HG02981 (cell line): Measurements from ENCODE around the gene MZT2A.
A peak's percentile ranks its signal among the peaks of the same experiment; 100 is the strongest.
"Not testable (repeated sequence)": the region's sequence is repeated elsewhere in the genome, so short reads cannot be mapped to it uniquely, and the experiment has no call there.

Source experiments
- ATAC-seq: cut with Tn5 transposase; IDR thresholded peaks from one replicate; pipeline ENCODE4 v1.9.1; 2021; ENCODE audit warnings: mild to moderate bottlenecking, moderate library complexity; ENCODE audit not compliant: unreplicated experiment

MZT2A gene

DNA sequence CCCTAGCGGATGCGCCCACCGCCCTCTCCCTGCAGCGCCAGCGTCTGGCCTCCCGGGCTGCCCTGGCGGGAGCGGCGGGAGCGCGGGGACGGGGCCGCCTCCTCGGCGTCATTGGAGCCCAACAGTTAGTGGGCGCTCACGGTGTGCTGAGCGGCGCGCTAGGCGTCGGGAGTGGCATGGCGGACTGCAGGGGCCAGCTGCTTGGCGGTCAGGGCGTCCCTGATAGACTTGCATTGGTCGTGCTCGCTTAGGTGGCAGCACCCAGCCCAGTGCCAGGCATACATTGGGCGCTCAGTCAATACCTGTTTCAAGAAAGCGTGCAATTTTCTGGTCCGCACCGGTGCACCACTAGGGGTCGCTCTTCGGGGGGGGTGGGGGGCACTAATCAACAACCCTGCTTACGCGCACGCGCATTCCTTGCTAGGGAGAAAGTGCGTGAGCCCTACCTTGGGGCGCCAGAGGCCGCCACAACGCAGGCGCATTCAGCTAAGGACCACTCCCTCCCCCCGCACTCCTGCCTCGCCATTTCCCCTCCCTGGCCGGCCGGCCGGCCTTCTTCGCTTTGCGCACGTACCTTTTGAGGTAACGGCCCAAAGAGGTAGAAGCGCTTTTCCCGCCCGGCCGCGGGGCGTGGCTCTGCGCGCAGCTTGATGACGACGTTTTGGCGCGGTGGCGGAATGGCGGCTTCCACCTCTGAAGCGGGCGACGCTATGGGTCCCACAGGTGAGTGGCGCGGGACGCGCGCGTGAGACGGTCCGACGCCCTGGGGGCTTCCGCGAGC lies 411 bp upstream of the MZT2A start:
- peak; percentile 70 for ATAC-seq

GRCh38 chr2:131491469-131491836 lies 744 bp downstream of the MZT2A start:
- not testable (repeated sequence) for ATAC-seq

GRCh38 chr2:131490616-131491468 lies 1.4 kb downstream of the MZT2A start:
- ATAC-seq = not testable (repeated sequence)

DNA sequence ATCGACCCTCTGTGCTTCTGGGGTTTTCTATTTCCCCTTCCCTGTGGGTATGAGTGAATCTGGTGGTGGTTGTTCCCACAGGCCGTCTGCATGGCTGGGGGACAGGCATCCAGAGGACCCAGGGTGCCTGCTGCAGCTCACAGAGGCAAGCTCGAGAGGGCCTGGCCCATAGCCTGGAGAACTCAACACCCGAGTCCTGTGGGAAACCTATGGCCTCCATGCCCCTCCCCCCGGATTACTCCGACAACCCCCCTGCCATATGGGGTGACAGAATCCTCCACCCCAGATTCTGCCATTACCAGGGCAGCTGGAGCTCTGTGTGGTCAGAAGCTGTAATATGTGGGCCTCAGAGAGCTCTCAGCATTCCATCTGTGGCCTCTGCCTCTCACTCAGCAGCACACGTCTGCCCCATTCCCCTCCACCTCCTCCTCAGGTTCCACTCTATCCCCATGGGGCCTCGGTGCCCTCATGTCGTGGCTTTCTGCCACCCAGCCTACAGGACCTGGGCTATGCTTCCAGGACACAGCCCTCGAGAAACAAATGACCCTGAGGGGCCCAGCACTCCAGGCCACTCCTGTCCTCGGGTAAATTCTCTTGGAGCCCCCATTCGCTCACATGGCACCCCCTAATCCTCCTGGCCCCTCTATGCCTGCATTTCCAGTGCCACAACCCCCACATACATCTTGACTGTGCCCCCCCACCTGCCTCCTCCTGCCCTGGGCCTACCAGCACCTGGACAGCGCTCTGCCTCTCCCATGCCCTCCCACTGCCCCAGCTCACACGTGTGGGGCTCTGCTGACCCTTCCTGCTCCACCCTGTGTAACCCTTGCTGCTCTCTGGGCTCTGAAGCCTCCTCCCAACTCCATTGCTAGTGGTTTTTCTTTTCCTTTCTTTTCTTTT lies 3.6 kb downstream of the MZT2A start:
- no peak for ATAC-seq

GRCh38 chr2:131486201-131486902 lies 5.8 kb downstream of the MZT2A start:
- ATAC-seq = not testable (repeated sequence)

- not testable (repeated sequence) for ATAC-seq
Observed at GRCh38 chr2:131484906-131485460, 7.2 kb downstream of the MZT2A start.

GRCh38 chr2:131483981-131484820 lies 8.0 kb downstream of the MZT2A start:
- not testable (repeated sequence) for ATAC-seq

GRCh38 chr2:131482506-131483155 lies 9.6 kb downstream of the MZT2A start:
- ATAC-seq = not testable (repeated sequence)

DNA sequence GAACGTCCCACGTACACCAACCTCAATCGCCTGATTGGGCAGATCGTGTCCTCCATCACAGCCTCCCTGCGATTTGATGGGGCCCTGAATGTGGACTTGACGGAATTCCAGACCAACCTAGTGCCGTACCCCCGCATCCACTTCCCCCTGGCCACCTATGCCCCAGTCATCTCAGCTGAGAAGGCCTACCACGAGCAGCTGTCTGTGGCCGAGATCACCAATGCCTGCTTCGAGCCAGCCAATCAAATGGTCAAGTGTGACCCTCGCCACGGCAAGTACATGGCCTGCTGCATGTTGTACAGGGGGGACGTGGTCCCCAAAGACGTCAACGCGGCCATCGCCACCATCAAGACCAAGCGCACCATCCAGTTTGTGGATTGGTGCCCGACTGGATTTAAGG lies 11.8 kb downstream of the MZT2A start:
- not testable (repeated sequence) for ATAC-seq

GRCh38 chr2:131478850-131479461 lies 13.2 kb downstream of the MZT2A start:
- ATAC-seq = not testable (repeated sequence)

DNA sequence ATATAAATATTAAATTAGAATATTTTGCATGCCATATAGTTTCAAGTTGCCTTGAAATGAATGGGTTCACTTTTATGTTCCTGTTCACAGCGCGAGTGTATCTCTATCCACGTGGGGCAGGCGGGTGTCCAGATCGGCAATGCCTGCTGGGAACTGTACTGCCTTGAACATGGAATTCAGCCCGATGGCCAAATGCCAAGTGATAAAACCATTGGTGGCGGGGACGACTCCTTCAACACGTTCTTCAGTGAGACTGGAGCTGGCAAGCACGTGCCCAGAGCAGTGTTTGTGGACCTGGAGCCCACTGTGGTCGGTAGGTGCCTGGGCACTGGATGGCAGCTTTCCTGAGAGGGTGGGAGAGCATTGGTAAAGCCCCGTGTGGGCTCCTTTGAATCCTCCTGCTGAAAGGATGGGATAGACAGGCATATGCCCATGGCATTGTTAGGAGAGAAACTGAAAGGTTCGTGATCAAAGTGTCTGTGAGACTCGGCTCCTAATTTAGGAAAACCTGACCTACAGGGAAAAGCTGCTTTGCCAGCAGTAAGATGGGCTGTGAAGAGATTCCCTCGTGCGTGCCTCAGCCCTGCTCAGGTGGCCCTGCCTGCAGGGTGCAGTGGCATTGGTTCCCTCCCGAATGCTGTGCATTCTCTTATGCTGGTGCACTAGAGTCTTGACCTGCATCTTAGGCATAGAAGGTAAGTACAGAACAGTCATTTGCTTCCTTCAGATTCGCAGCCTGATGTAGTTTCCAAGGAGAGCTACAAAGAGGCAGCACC lies 13.9 kb downstream of the MZT2A start:
- not testable (repeated sequence) for ATAC-seq

- ATAC-seq = not testable (repeated sequence)
Observed at GRCh38 chr2:131477227-131477626, 15.0 kb downstream of the MZT2A start.

DNA sequence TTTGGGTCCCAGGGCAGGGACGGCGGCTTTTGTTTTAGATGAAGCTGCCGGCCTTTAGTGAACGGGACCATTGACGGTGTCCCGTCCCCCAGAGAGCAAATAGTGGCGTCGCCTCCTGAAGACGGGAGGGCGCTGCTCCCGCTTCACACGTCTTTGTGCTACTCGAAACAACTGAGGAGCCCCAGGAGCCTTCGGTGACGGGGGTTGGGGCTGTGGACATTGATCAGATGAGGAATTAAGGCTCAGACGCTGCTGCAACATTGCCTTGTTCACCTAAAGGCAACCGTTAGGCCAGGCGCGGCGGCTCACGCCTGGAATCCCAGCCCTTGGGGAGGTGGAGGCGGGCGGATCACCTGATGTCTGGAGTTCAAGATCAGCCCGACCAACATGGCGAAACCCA lies 15.8 kb downstream of the MZT2A start:
- not testable (repeated sequence) for ATAC-seq

- ATAC-seq = no peak
Observed at GRCh38 chr2:131475831-131476230, 16.4 kb downstream of the MZT2A start, which contains the start of gene TUBA3D. TSS of gene TUBA3D (plus strand) at chr2:131476119. CDS start at chr2:131476200, 81 bp downstream.

DNA sequence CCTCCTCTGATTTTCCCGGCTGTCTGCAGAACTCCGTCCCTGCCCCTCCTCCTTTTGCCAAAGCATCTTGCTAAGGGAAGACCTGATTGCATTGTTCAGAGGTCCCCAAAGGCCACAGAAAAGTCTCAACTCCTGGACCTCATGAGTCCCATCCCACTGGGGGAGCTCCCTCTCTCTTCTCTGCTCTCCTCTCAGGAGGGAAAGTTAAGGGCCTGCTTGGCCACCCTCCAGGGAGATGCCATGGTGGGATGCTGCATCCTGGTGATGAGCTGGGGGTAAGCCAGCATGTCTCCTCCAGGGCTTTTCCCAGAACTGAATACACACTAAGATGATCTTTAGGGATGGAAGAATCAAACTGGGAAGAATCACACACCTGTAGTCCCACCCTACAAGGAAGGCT lies 18.9 kb downstream of the MZT2A start:
- ATAC-seq = not testable (repeated sequence)

DNA sequence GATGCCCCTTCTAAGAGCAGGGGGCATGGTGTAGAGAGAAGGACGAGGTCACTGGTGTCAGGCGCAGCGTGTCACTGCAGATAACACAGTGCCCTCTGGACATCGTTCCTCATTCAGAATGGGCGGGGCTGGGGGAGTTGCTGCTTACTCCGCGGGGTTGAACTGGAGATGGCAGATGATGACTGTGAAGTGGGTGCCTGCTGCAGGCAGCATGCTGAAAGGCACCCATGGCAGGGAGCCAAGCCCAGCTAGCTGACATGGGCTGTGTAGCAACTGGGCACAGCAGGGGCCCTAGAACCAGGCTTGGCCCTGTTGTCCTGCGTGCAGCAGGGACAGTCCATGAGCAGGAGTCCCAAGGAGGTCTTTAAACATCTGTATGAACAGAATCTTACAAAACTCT lies 20.6 kb downstream of the MZT2A start:
- ATAC-seq = not testable (repeated sequence)

DNA sequence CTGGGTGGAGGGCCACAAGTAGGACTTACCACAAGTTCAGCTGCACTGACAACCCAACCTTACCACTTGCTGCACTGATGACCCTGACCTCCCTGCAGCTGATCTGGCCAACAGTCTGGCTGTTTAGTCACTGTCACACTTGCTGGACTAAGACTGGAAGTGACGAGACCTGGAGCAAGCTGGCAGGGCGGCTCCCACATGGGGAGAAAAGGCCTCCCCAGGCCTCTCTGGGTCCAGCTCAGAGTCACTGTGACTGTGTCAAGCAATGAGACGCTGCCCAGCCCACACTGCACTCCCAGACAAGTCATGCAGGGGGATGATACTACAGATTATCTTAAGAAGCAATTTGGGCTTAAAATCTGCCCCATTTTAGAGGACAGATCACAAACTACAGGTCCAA lies 21.3 kb downstream of the MZT2A start:
- ATAC-seq = not testable (repeated sequence)
